Body of pancreas (tissue), 4 donors: Measurements from ENCODE around the gene COA8. TPM values are rescaled to one million over a fixed set of nuclear protein-coding genes. Genes with fewer than 3 reads are reported as not detected.
A peak's percentile ranks its signal among the peaks of the same experiment; 100 is the strongest.

Experiments
- ATAC-seq: fragments of 150-250 bp; one replicate; pipeline ENCODE4 v1.9.1; 2016
- DNase-seq, 4 donors: peaks; one replicate each; pipeline ENCODE4 v3.0.0-alpha.2; 2019
- H3K27ac ChIP-seq, 4 donors: fragments of 200-600 bp; sonication (generic); 1 replicate in 3 of 4; 2 replicates in 1 of 4; pipeline versions ENCODE4 v1.5.1 to v1.6.1; 2016 to 2019; ENCODE audit warnings: mild to moderate bottlenecking in 1 of 4, mixed read lengths in 1 of 4, moderate library complexity in 1 of 4
- H3K27me3 ChIP-seq, 2 donors: fragments of 200-600 bp; sonication (generic); one replicate each; pipeline ENCODE4 v1.6.0; 2016; ENCODE audit warnings: mild to moderate bottlenecking in 1 of 2
- H3K36me3 ChIP-seq, 2 donors: fragments of 200-600 bp; sonication (generic); replicated peaks in 1 of 2; 2 replicates each; pipeline ENCODE4 v1.5.1; 2016; ENCODE audit warnings: low read depth in 2 of 2; ENCODE audit not compliant: insufficient read depth in 1 of 2
- H3K4me1 ChIP-seq: fragments of 200-600 bp; sonication (generic); one replicate; pipeline ENCODE4 v1.6.0; 2016
- H3K4me3 ChIP-seq, 2 donors: fragments of 200-600 bp; sonication (generic); 1 replicate in 1 of 2; 2 replicates in 1 of 2; pipeline ENCODE4 v1.5.1; 2016 to 2019
- H3K9me3 ChIP-seq, 3 donors: fragments of 200-600 bp; sonication (generic); 1 replicate in 2 of 3; 2 replicates in 1 of 3; pipeline ENCODE4 v1.5.1; 2016
- POLR2A ChIP-seq, 3 donors: fragments of 450-650 bp; IDR thresholded peaks; one replicate each; pipeline ENCODE4 v1.6.1; 2016; ENCODE audit warnings: antibody characterized with exemption in 3 of 3, mild to moderate bottlenecking in 2 of 3
- WGBS, 2 donors: methylation state at CpG; one replicate each; pipeline ENCODE4 v1.1.5; 2017; 5-methylcytosine and 5-hydroxymethylcytosine counted together
- intact Hi-C: fragments of 100-400 bp; cut with DNase I; formaldehyde crosslinking; loops from one replicate; pipeline ENCODE4 v1.15.1; 2023
- total RNA-seq, 2 donors: library from RNA; depleted of rRNA; stranded (reverse); fragments of >200 nt; gene quantifications; one replicate each; pipeline ENCODE4 v1.1.0, GENCODE V29; 2016
- TF ChIP-seq, protein P1 (sequence below), 7 experiments: fragments of 450-650 bp in 4 of 7; fragments of 200-600 bp in 3 of 7; sonication (generic) in 3 of 7; IDR thresholded peaks; one replicate each; pipeline ENCODE4 v1.5.1; 2016 to 2019; ENCODE audit warnings: antibody characterized with exemption in 7 of 7

COA8 gene
- total RNA-seq, 2 donors from 2014 or later = 15.2 to 32.2 TPM

DNA sequence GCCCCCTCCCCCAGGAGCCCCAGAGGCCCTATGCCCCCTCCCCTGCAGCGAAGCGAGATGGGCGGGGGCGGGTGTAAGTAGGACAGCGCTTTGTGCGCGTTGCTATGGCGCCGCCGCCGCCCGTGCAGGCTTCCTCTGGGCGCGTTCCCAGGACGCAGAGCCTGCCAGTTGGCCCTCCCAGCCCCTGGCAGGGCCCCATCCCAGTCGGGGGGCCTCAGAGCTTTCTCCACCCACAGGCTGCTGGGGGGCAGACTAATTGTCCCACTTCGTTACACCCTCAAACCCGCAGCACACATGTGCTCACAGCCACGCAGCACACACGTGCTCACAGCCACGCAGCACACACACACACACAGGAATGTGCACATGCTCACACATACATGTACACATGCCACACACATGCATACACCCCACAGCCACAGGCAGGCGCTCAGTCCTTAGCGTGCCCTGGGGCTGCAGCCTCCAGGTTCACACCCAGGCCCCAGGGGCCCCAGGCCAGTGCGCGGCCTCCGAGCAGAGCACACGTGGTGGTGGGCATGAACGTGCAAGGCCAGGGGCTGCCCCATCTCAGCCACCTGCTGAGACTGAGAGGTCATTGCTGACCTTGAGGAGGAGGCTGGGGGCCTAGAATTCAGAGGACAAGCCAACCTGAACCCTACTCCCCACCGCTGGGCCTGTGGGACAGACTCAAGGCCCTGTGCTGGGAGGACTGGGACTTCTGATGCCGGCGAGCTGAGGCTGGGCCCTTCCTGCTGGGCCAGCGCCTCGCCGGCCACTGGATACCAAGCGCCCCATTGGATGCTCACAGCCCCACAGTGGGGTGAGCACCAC is 18.2 kb upstream of the COA8 start:
- WGBS, 2 donors = 78 to 93% methylated on average over 3 to 22 of the region's 35 CpGs
- TF ChIP-seq POLR2A (IDR thresholded peaks at IDR 0.05) = no peak
- TF ChIP-seq, protein P1, sequence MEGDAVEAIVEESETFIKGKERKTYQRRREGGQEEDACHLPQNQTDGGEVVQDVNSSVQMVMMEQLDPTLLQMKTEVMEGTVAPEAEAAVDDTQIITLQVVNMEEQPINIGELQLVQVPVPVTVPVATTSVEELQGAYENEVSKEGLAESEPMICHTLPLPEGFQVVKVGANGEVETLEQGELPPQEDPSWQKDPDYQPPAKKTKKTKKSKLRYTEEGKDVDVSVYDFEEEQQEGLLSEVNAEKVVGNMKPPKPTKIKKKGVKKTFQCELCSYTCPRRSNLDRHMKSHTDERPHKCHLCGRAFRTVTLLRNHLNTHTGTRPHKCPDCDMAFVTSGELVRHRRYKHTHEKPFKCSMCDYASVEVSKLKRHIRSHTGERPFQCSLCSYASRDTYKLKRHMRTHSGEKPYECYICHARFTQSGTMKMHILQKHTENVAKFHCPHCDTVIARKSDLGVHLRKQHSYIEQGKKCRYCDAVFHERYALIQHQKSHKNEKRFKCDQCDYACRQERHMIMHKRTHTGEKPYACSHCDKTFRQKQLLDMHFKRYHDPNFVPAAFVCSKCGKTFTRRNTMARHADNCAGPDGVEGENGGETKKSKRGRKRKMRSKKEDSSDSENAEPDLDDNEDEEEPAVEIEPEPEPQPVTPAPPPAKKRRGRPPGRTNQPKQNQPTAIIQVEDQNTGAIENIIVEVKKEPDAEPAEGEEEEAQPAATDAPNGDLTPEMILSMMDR (IDR thresholded peaks at IDR 0.05) = no peak
- Histone ChIP-seq H3K27me3 (no peaks in the 10 kb centered on the region), H3K36me3 (no peaks in the 10 kb centered on the region), H3K27ac (no peak overlapping the region), H3K9me3 (no peaks in the 10 kb centered on the region), H3K4me3 (no peak overlapping the region), H3K4me1 (peaks cover 41% of the 10 kb centered on the region)
- intact Hi-C loops = no loop called here
- no peak for ATAC-seq
- no peak for DNase-seq

DNA sequence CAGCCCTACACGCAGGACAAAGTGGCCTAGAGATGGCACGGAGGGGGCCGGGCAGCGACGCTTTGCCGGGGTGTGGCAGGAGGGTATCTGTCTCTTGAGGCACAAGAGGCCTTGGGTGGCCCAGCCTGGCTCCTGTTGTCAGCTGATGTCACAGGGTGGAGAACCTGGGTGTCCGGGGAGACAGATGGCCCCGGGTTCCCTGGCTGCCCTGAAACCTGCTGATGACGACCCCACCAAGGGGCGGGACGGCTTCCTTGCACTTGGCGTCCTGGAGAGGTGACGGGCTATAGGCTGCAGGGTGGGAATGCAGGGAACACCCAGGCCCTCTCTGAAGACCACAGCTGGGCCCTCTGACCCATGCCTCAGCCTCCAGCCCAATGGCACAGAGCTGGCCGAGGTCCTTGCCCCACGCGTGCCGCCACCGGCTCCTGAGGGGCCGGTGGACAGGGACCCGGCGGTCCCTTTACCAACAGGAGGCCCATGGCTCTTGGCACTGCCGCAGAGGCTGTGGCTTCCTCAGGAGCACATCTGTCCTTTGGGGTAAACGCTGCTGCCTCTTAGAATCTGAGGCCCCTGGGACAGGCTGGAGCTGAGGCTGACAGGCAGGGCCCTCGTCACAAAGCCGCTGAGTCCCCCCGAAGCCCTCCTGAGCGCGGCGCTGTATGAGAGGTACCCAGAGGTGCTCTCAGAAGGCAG is 17.4 kb upstream of the COA8 start:
- H3K9me3 ChIP-seq = no peaks in the 10 kb centered on the region
- H3K27me3 ChIP-seq = no peaks in the 10 kb centered on the region
- DNase-seq = no peak
- H3K4me1 ChIP-seq = peaks cover 45% of the 10 kb centered on the region
- intact Hi-C loops = no loop called here
- WGBS, 2 donors = 62 to 91% methylated on average over 3 to 27 of the region's 29 CpGs
- TF ChIP-seq, protein P1 (IDR thresholded peaks at IDR 0.05) = no peak
- no peaks in the 10 kb centered on the region for H3K36me3 ChIP-seq
- no peak overlapping the region for H3K27ac ChIP-seq
- H3K4me3 ChIP-seq = no peak overlapping the region
- no peak for ATAC-seq

DNA sequence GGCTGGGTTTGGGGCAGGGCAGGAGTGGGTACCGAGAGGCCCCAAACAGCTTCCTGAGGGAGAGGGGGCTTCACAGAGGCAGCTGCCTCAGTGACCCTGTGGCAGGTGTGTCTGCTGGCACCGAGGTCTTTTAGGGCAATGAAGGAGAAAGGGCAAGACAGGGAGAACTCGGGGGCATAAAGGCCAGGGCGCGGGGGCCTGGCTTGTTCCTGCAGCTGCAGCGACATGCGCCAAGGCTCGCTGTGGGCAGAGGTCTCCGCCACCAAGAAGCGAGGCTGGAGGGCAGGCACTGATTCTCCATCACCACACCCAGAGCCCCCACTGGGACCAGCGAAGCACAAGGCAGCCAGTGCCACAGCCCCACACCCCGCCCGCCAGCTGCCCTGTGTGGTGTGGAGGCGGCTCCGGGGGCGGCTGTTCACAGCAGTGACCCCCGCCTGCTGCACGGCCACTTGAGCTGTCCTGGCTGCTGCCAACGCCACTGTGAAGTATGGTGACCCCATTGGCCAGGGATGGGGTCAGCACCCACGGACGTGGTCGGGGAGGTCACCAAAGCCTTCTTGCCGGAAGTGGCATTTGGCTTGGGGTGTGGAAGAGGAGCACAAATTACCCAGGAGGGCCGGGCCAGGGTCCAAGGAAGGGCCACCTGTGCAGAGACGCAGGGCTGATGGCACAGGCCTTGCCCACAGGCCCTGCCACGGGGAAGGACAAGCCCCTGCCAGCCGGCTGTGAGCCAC is 16.7 kb upstream of the COA8 start:
- TF ChIP-seq POLR2A (IDR thresholded peaks at IDR 0.05) = no peak
- TF ChIP-seq, protein P1 (IDR thresholded peaks at IDR 0.05) = no peak
- WGBS, 2 donors = 69 to 77% methylated on average over 16 to 26 of the region's 27 CpGs
- H3K36me3 ChIP-seq = no peaks in the 10 kb centered on the region
- DNase-seq (peak in 1 of 4 donors; percentile 10), ATAC-seq (no peak)
- no peaks in the 10 kb centered on the region for H3K9me3 ChIP-seq
- H3K27ac ChIP-seq = no peak overlapping the region
- intact Hi-C loops = no loop called here
- H3K27me3 ChIP-seq = no peaks in the 10 kb centered on the region
- no peak overlapping the region for H3K4me3 ChIP-seq
- H3K4me1 ChIP-seq = peaks cover 45% of the 10 kb centered on the region

DNA sequence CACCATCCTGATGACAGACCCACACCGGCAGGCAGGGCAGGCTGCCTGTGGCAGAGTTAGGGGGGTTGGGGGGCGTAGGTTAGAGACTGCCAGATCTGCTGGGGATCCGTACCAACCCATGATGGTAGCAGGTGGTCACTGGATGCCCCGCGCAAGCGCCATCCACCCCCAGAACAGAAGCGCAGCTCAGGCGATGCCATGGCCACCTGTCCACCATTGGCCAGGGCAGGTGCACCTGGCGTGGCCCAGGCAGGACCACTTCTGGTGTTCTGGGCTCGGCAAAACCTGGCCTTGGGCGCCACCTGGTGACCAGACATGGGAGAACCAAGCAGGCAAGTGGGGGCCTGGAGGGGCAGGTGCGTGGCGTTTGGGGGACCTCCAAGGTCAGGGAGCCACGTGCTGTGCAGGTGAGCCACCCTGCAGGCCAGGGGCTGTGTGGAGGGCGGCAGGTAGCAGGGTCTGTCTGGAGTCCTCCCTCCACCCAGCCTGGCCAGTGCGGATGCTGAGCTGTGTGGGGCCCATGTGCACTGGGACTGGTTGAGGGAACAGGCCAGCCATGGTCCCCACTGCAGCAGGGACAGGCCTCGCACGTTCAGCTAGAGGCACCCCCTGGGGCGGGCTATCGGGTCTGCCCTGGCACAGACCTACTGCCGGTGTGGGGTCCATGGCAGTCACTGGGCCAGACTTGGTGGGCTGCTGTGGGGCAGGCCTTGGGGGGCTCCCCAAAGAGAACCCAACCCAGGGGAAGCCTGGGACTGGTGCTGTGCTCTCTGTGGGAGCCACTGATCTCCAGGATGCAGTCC is 15.9 kb upstream of the COA8 start:
- WGBS, 2 donors = 20 to 22% methylated on average over 10 to 21 of the region's 21 CpGs
- no peaks in the 10 kb centered on the region for H3K36me3 ChIP-seq
- no peaks in the 10 kb centered on the region for H3K27me3 ChIP-seq
- peak; percentile 72 to 82 (median 74) for DNase-seq
- no peak for TF ChIP-seq POLR2A (IDR thresholded peaks at IDR 0.05)
- TF ChIP-seq, protein P1 (IDR thresholded peaks at IDR 0.05) = peak; percentile 75 to 97 (median 87)
- no peak overlapping the region for H3K4me3 ChIP-seq
- no peak overlapping the region for H3K27ac ChIP-seq
- intact Hi-C loops = no loop called here
- ATAC-seq = peak; percentile 44
- H3K4me1 ChIP-seq = peaks cover 39% of the 10 kb centered on the region
- no peaks in the 10 kb centered on the region for H3K9me3 ChIP-seq
